ENCODE data around the gene CGRRF1. TPM values are rescaled to one million over a fixed set of nuclear protein-coding genes. Genes with fewer than 3 reads are reported as not detected.

Gene CGRRF1
- total and polyA plus RNA-seq, 9 of the 15 experiments (the other 6 are each of a cell fraction or from before 2014, with no cell fraction given), result 2.8 to 15.8 (median 4.6) TPM

DNA sequence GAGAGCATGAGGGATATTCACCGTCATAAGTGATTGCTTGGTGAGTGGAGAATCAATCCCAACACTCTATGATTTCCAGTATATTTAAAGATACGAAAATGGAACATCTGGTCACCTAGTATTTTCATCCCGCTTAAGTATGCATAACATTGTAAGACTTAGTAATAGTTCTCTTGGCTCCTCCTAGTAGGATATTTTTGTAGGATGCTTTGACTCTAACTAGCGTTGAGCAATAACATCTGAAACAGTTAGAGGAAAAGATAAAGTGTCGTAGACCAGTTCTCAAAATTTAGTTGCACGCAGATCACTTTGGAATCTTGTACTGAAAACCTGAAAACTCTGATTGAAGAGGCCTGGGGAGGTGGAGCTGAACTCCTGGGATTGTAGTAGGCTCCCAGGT, 64.8 kb downstream of the CGRRF1 start:
- TF ChIP-seq SREBF2 (CRISPR knock-in tag; IDR thresholded peaks at IDR 0.05) (no peak), ERF (CRISPR knock-in tag; IDR thresholded peaks at IDR 0.05) (no peak), ZNF134 (CRISPR knock-in tag; conservative IDR thresholded peaks at IDR 0.05) (no peak), NFE2L1 (tag; IDR thresholded peaks at IDR 0.05; ENCODE audit: borderline replicate concordance, low read depth) (no peak), FOS (IDR thresholded peaks at IDR 0.05; ENCODE audit: extremely low read depth, insufficient read length) (no peak), CBX8 (IDR thresholded peaks at IDR 0.05; ENCODE audit: borderline replicate concordance, extremely low read depth, low read depth, low read length, poor library complexity, severe bottlenecking) (no peak), SMARCE1 (IDR thresholded peaks at IDR 0.05) (no peak), KDM5B (IDR thresholded peaks at IDR 0.05; ENCODE audit: insufficient replicate concordance, low read depth, low read length) (no peak), FOXM1 (IDR thresholded peaks at IDR 0.05; ENCODE audit: low read depth) (no peak), FOXM1 (CRISPR knock-in tag; IDR thresholded peaks at IDR 0.05; ENCODE audit: low read depth) (no peak), SPI1 (IDR thresholded peaks at IDR 0.05; ENCODE audit: borderline replicate concordance, low read depth, low read length) (no peak), ZNF121 (CRISPR knock-in tag; conservative IDR thresholded peaks at IDR 0.05) (no peak), MTA2 (IDR thresholded peaks at IDR 0.05; ENCODE audit: low read depth) (no peak), ATF7 (IDR thresholded peaks at IDR 0.05) (no peak), NFXL1 (CRISPR knock-in tag; IDR thresholded peaks at IDR 0.05) (no peak), POLR2G (IDR thresholded peaks at IDR 0.05; ENCODE audit: low read depth, low read length) (no peak)
- TF ChIP-seq, protein P1, sequence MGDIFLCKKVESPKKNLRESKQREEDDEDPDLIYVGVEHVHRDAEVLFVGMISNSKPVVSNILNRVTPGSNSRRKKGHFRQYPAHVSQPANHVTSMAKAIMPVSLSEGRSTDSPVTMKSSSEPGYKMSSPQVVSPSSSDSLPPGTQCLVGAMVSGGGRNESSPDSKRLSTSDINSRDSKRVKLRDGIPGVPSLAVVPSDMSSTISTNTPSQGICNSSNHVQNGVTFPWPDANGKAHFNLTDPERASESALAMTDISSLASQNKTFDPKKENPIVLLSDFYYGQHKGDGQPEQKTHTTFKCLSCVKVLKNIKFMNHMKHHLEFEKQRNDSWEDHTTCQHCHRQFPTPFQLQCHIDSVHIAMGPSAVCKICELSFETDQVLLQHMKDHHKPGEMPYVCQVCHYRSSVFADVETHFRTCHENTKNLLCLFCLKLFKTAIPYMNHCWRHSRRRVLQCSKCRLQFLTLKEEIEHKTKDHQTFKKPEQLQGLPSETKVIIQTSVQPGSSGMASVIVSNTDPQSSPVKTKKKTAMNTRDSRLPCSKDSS (IDR thresholded peaks at IDR 0.05; ENCODE audit: low read depth, partially characterized antibody), result no peak
- TF ChIP-seq, protein P2, sequence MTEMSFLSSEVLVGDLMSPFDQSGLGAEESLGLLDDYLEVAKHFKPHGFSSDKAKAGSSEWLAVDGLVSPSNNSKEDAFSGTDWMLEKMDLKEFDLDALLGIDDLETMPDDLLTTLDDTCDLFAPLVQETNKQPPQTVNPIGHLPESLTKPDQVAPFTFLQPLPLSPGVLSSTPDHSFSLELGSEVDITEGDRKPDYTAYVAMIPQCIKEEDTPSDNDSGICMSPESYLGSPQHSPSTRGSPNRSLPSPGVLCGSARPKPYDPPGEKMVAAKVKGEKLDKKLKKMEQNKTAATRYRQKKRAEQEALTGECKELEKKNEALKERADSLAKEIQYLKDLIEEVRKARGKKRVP (CRISPR knock-in tag; IDR thresholded peaks at IDR 0.05), result no peak
- TF ChIP-seq, protein P3, sequence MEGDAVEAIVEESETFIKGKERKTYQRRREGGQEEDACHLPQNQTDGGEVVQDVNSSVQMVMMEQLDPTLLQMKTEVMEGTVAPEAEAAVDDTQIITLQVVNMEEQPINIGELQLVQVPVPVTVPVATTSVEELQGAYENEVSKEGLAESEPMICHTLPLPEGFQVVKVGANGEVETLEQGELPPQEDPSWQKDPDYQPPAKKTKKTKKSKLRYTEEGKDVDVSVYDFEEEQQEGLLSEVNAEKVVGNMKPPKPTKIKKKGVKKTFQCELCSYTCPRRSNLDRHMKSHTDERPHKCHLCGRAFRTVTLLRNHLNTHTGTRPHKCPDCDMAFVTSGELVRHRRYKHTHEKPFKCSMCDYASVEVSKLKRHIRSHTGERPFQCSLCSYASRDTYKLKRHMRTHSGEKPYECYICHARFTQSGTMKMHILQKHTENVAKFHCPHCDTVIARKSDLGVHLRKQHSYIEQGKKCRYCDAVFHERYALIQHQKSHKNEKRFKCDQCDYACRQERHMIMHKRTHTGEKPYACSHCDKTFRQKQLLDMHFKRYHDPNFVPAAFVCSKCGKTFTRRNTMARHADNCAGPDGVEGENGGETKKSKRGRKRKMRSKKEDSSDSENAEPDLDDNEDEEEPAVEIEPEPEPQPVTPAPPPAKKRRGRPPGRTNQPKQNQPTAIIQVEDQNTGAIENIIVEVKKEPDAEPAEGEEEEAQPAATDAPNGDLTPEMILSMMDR (IDR thresholded peaks at IDR 0.05 in 2 of 3, conservative IDR thresholded peaks at IDR 0.05 in 1 of 3; ENCODE audit: insufficient read depth in 2 of 3, low read depth in 1 of 3, low read length in 3 of 3), result no peak
- no peak overlapping the region for H3K9ac ChIP-seq (ENCODE audit: insufficient read depth in 1 of 2, low read depth in 2 of 2, low read length in 2 of 2)
- H3K9me3 ChIP-seq (replicated peaks; ENCODE audit: control insufficient read depth, insufficient read depth, low read depth, low read length), result peaks cover 6% of the 10 kb centered on the region; the same call in 1 of the 2 replicates
- DNase-seq (ENCODE audit: extremely low read depth in 1 of 4, low spot score in 3 of 4) (no peak), FAIRE-seq (no peak), ATAC-seq (no peak)
- H3K4me1 ChIP-seq (replicated peaks in 1 of 2; ENCODE audit: control insufficient read depth in 2 of 2, insufficient read depth in 2 of 2, low read length in 2 of 2), result peaks cover 0 to 4% of the 10 kb centered on the region in 2 experiments; a peak in 2 of 5 replicates
- no peak overlapping the region for H2AFZ ChIP-seq (ENCODE audit: low read depth, low read length)
- no peaks in the 10 kb centered on the region for H3K9me1 ChIP-seq (ENCODE audit: control insufficient read depth, insufficient read depth, low read length)
- no peaks in the 10 kb centered on the region for H3K27me3 ChIP-seq (ENCODE audit: control insufficient read depth in 2 of 2, insufficient read depth in 2 of 2, low read length in 2 of 2)
- H3K79me2 ChIP-seq (ENCODE audit: control insufficient read depth, insufficient read depth, low read length), result peaks cover 10% of the 10 kb centered on the region
- intact Hi-C loops (cut with micrococcal nuclease) (no loop called here), in situ Hi-C loops (cut with MboI) (no loop called here)
- H3K4me2 ChIP-seq (ENCODE audit: insufficient read depth, low read length), result no peak overlapping the region
- 80% methylated on average over 5 of the region's 6 CpGs for WGBS (ENCODE audit: insufficient coverage, low coverage, missing lambda C conversion rate)
- BruUV-seq (replicated peaks), result no TSS peak
- ChIA-PET POLR2A (no interaction called here), CTCF (ENCODE audit: low intra/inter-chr PET ratio) (interaction anchor here (0.8 kb wide), 1 partner anchor 54 kb away, joined by 3 read pairs; no protein-coding TSS in a partner anchor)
- H3K4me3 ChIP-seq, result no peak overlapping the region
- no peaks in the 10 kb centered on the region for H4K20me1 ChIP-seq (replicated peaks; ENCODE audit: control insufficient read depth, insufficient read depth, low read length)
- no peak overlapping the region for H3K27ac ChIP-seq (ENCODE audit: extremely low read depth, low read depth, low read length)
- peaks cover 28% of the 10 kb centered on the region; the same call in 2 of the 3 replicates for H3K36me3 ChIP-seq (ENCODE audit: control insufficient read depth, insufficient read depth, low read length)

All from K562 (cell line).